HepG2 (cell line): ENCODE data around the gene HSPB6. TPM values are rescaled to one million over a fixed set of nuclear protein-coding genes. Genes with fewer than 3 reads are reported as not detected.

ENCODE experiments used
- AHR ChIP-seq: IDR thresholded peaks from 2 replicates; pipeline ENCODE4 v1.6.1; 2018; ENCODE audit warnings: missing genetic modification reagents, missing compliant biosample characterization
- HDAC1 ChIP-seq: sonication (generic); formaldehyde crosslinking; IDR thresholded peaks from 2 replicates; pipeline ENCODE4 v1.5.1; 2020; ENCODE audit warnings: mild to moderate bottlenecking, missing genetic modification reagents
- HDAC2 ChIP-seq: sonication (generic); formaldehyde crosslinking; IDR thresholded peaks from 2 replicates; pipeline ENCODE4 v1.4.0; 2020; ENCODE audit warnings: missing genetic modification reagents
- IKZF1 ChIP-seq: fragments of 450-650 bp; IDR thresholded peaks from 2 replicates; pipeline ENCODE4 v1.7.1; 2016
- KDM1A ChIP-seq: IDR thresholded peaks from 2 replicates; pipeline ENCODE4 v1.6.1; 2016; ENCODE audit warnings: missing compliant biosample characterization
- KIAA2018 ChIP-seq: sonication (generic); formaldehyde crosslinking; IDR thresholded peaks from 2 replicates; pipeline ENCODE4 v1.5.0; 2020; ENCODE audit warnings: mild to moderate bottlenecking, missing genetic modification reagents, borderline replicate concordance
- KLF16 ChIP-seq, 2 experiments: sonication (generic) in 1 of 2; formaldehyde crosslinking in 1 of 2; IDR thresholded peaks; 2 replicates each; pipeline versions ENCODE4 v1.6.1 to v1.8.0; 2016 to 2023; ENCODE audit warnings: missing genetic modification reagents in 2 of 2, missing compliant biosample characterization in 1 of 2
- NCOA2 ChIP-seq: sonication (generic); formaldehyde crosslinking; IDR thresholded peaks from 2 replicates; pipeline ENCODE4 v1.8.0; 2022; ENCODE audit warnings: inconsistent platforms
- PHF20 ChIP-seq: sonication (generic); formaldehyde crosslinking; IDR thresholded peaks from 2 replicates; pipeline ENCODE4 v1.5.0; 2020; ENCODE audit warnings: mild to moderate bottlenecking, missing genetic modification reagents
- PRDM10 ChIP-seq: sonication (generic); formaldehyde crosslinking; IDR thresholded peaks from 2 replicates; pipeline ENCODE4 v1.4.0; 2020; ENCODE audit warnings: low read depth, missing genetic modification reagents
- SMAD1 ChIP-seq: sonication (generic); formaldehyde crosslinking; IDR thresholded peaks from 2 replicates; pipeline ENCODE4 v1.4.0; 2020; ENCODE audit warnings: missing genetic modification reagents, low read depth, mild to moderate bottlenecking, borderline replicate concordance
- THAP8 ChIP-seq: sonication (generic); formaldehyde crosslinking; IDR thresholded peaks from 2 replicates; pipeline ENCODE4 v1.5.1; 2020; ENCODE audit warnings: missing genetic modification reagents, mild to moderate bottlenecking, borderline replicate concordance
- ZBTB25 ChIP-seq: IDR thresholded peaks from 2 replicates; pipeline ENCODE4 v1.6.1; 2018; ENCODE audit warnings: missing genetic modification reagents
- ZNF781 ChIP-seq: sonication (generic); formaldehyde crosslinking; IDR thresholded peaks from 2 replicates; pipeline ENCODE4 v1.5.1; 2020; ENCODE audit warnings: borderline replicate concordance, mild to moderate bottlenecking, missing genetic modification reagents; ENCODE audit errors: not compliant biosample characterization
- polyA plus RNA-seq, 8 experiments: library from polyadenylated mRNA; depleted of rRNA in 3 of 8; stranded (reverse) in 7 of 8; unstranded in 1 of 8; fragments of >200 nt; fragmentation: Illumina TruSeq in 4 of 8; extraction: Trizol in 4 of 8; gene quantifications; 2 replicates each; pipeline versions ENCODE4 v1.2.1 to v1.2.3, GENCODE V29; 2011 to 2016; ENCODE audit warnings: low read depth in 4 of 8, missing spikeins in 1 of 8, mixed read lengths in 1 of 8; ENCODE audit not compliant: insufficient read depth in 1 of 8
- total RNA-seq, 5 experiments: library from RNA; depleted of rRNA; stranded (reverse); fragments of >200 nt; fragmentation: Illumina TruSeq; extraction: Trizol; gene quantifications; 2 replicates each; pipeline ENCODE4 v1.2.3, GENCODE V29; 2016; ENCODE audit warnings: low read depth in 1 of 5

The HSPB6 gene
- total and polyA plus RNA-seq, 2 of the 13 experiments (the other 11 are each of a cell fraction or from before 2014, with no cell fraction given): 0.18 TPM; not detected in 1

- TF ChIP-seq HDAC2 (no peak; the same call in none of the 2 replicates), NCOA2 (CRISPR knock-in tag) (0 out of 2 replicates have a peak, but pooled peaks have one; percentile 3), ZNF781 (CRISPR knock-in tag) (peak; percentile 1), AHR (CRISPR knock-in tag) (no peak; the same call in 1 of the 2 replicates), ZBTB25 (CRISPR knock-in tag) (0 out of 2 replicates have a peak, but pooled peaks have one; percentile 75), KIAA2018 (CRISPR knock-in tag) (0 out of 2 replicates have a peak, but pooled peaks have one; percentile 26), SMAD1 (CRISPR knock-in tag) (no peak; the same call in 1 of the 2 replicates), THAP8 (CRISPR knock-in tag) (0 out of 2 replicates have a peak, but pooled peaks have one; percentile 22), HDAC1 (CRISPR knock-in tag) (peak; percentile 73), PHF20 (CRISPR knock-in tag) (peak; percentile 54), PRDM10 (no peak), KDM1A (CRISPR knock-in tag) (no peak), IKZF1 (no peak), KLF16 (CRISPR knock-in tag; IDR thresholded peaks at IDR 0.05) (peak in 1 of 2 experiments; percentile 3; a peak in 2 of 4 replicates)
Measured at GRCh38 chr19:35716801-35717664, 39.8 kb downstream of the HSPB6 start (continued).
